SU-DHL-6 (cell line): ENCODE results near the gene PDE3A.

Experiments used
- EZH2phosphoT487 ChIP-seq: fragments of 200-600 bp; sonication (generic), shearing (Covaris generic); conservative IDR thresholded peaks from 2 replicates; pipeline ENCODE4 v1.6.1; 2018; ENCODE audit warnings: mild to moderate bottlenecking, antibody characterized with exemption, low read length, moderate library complexity, mixed read lengths
- TF ChIP-seq, protein P1 (sequence below): fragments of 200-600 bp; sonication (generic); IDR thresholded peaks from one replicate; pipeline ENCODE4 v1.5.1; 2017; ENCODE audit warnings: antibody characterized with exemption, mild to moderate bottlenecking, low read length, moderate library complexity; ENCODE audit not compliant: insufficient read depth, poor library complexity, severe bottlenecking

DNA sequence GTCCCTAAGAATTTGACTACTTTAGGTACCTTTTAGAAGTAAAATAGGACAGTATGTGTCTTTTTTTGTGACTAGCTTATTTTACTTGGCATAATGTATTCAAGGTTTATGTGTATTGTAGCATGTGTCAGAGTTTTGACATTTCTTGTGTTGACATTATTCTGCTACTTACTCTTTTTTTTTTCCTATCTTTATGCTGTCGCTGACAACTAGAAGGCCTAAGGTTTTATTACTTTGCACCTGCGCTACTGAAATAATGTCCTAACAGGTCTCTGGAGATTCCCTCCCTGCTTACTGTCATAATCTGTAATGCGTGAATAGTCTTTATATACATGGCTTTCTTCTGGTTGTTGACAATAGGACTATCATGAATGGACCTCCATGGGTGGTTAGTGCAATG, 43.0 kb downstream of the PDE3A start:
- no peak for TF ChIP-seq EZH2phosphoT487
- TF ChIP-seq, protein P1, sequence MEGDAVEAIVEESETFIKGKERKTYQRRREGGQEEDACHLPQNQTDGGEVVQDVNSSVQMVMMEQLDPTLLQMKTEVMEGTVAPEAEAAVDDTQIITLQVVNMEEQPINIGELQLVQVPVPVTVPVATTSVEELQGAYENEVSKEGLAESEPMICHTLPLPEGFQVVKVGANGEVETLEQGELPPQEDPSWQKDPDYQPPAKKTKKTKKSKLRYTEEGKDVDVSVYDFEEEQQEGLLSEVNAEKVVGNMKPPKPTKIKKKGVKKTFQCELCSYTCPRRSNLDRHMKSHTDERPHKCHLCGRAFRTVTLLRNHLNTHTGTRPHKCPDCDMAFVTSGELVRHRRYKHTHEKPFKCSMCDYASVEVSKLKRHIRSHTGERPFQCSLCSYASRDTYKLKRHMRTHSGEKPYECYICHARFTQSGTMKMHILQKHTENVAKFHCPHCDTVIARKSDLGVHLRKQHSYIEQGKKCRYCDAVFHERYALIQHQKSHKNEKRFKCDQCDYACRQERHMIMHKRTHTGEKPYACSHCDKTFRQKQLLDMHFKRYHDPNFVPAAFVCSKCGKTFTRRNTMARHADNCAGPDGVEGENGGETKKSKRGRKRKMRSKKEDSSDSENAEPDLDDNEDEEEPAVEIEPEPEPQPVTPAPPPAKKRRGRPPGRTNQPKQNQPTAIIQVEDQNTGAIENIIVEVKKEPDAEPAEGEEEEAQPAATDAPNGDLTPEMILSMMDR = no peak
